Jurkat, Clone E6-1 (cell line): ENCODE results near the gene FGF3.

Experiments used
- DNase-seq: peaks from one replicate; pipeline ENCODE4 v3.0.0-alpha.2; 2011; ENCODE audit warnings: low read depth, low spot score
- H3K4me3 ChIP-seq: 2 replicates; pipeline ENCODE4 v1.5.1; 2011; ENCODE audit warnings: mild to moderate bottlenecking, low read length, control low read depth, moderate library complexity

The FGF3 gene

GRCh38 chr11:69828276-69828970 is 9.2 kb upstream of the FGF3 start:
- no peak for DNase-seq
- no peak overlapping the region for H3K4me3 ChIP-seq

GRCh38 chr11:69826773-69827172 is 7.6 kb upstream of the FGF3 start:
- no peak overlapping the region for H3K4me3 ChIP-seq
- no peak for DNase-seq

- no peak for DNase-seq
- no peak overlapping the region for H3K4me3 ChIP-seq
These were observed 6.7 kb upstream of the FGF3 start for GRCh38 chr11:69825941-69826340.

GRCh38 chr11:69825037-69825834 is 6.0 kb upstream of the FGF3 start:
- no peak for DNase-seq
- H3K4me3 ChIP-seq, result no peak overlapping the region

- no peak overlapping the region for H3K4me3 ChIP-seq
These were observed 4.5 kb upstream of the FGF3 start for GRCh38 chr11:69823641-69824265.

GRCh38 chr11:69822676-69823494 is 3.7 kb upstream of the FGF3 start:
- no peak for DNase-seq
- no peak overlapping the region for H3K4me3 ChIP-seq

More at GRCh38 chr11:69823641-69824265, 4.5 kb upstream of the FGF3 start:
- DNase-seq, result no peak

GRCh38 chr11:69821511-69822040 is 2.4 kb upstream of the FGF3 start:
- DNase-seq, result no peak
- no peak overlapping the region for H3K4me3 ChIP-seq

- no peak for DNase-seq
- no peak overlapping the region for H3K4me3 ChIP-seq
These were observed 1.2 kb upstream of the FGF3 start for GRCh38 chr11:69820441-69820840.

- no peak overlapping the region for H3K4me3 ChIP-seq
- DNase-seq, result no peak
These were observed 390 bp upstream of the FGF3 start for GRCh38 chr11:69819541-69820070.

GRCh38 chr11:69818231-69818602 is 999 bp downstream of the FGF3 start:
- no peak for DNase-seq
- no peak overlapping the region for H3K4me3 ChIP-seq

GRCh38 chr11:69817265-69818230 is 1.7 kb downstream of the FGF3 start:
- DNase-seq, result no peak
- H3K4me3 ChIP-seq, result no peak overlapping the region

GRCh38 chr11:69816671-69817070 is 2.5 kb downstream of the FGF3 start:
- no peak for DNase-seq

GRCh38 chr11:69815973-69816372 is 3.2 kb downstream of the FGF3 start:
- no peak for DNase-seq
- H3K4me3 ChIP-seq, result no peak overlapping the region

More at GRCh38 chr11:69816671-69817070, 2.5 kb downstream of the FGF3 start:
- H3K4me3 ChIP-seq, result no peak overlapping the region

GRCh38 chr11:69814902-69815301 is 4.3 kb downstream of the FGF3 start:
- H3K4me3 ChIP-seq, result no peak overlapping the region
- DNase-seq, result no peak

GRCh38 chr11:69814411-69814810 is 4.8 kb downstream of the FGF3 start:
- DNase-seq, result no peak
- H3K4me3 ChIP-seq, result no peak overlapping the region

GRCh38 chr11:69813839-69814238 is 5.4 kb downstream of the FGF3 start:
- no peak for DNase-seq
- no peak overlapping the region for H3K4me3 ChIP-seq

GRCh38 chr11:69812946-69813345 is 6.3 kb downstream of the FGF3 start:
- H3K4me3 ChIP-seq, result no peak overlapping the region
- DNase-seq, result no peak

- H3K4me3 ChIP-seq, result no peak overlapping the region
- DNase-seq, result no peak
These were observed 7.0 kb downstream of the FGF3 start for GRCh38 chr11:69812256-69812655.
